ENCODE data around the gene CXorf49.
"Not testable (repeated sequence)": the region's sequence is repeated elsewhere in the genome, so short reads cannot be mapped to it uniquely, and the experiment has no call there.

The CXorf49 gene

GRCh38 chrX:71718185-71718584 is at the start of gene CXorf49:
Gene CXorf49, minus strand, starts transcription at chrX:71718285. Its CDS starts 134 bp downstream, at chrX:71718151.
- H3K27me3 Mint-ChIP-seq; H3K9me3 Mint-ChIP-seq; H3K4me1 Mint-ChIP-seq (ENCODE audit: low read depth); intact Hi-C loops (cut with micrococcal nuclease); H3K4me3 Mint-ChIP-seq; H3K36me3 Mint-ChIP-seq (ENCODE audit: low read depth); H3K27ac Mint-ChIP-seq: not testable (repeated sequence)

- intact Hi-C loops (cut with micrococcal nuclease); H3K36me3 Mint-ChIP-seq (ENCODE audit: low read depth); H3K27ac Mint-ChIP-seq; H3K27me3 Mint-ChIP-seq; H3K9me3 Mint-ChIP-seq; H3K4me1 Mint-ChIP-seq (ENCODE audit: low read depth); H3K4me3 Mint-ChIP-seq: not testable (repeated sequence)
Observed at GRCh38 chrX:71767134-71767533, 49.0 kb upstream of the CXorf49 start.

GRCh38 chrX:71765613-71766012 is 47.5 kb upstream of the CXorf49 start:
- H3K4me3 Mint-ChIP-seq; intact Hi-C loops (cut with micrococcal nuclease): not testable (repeated sequence)

GRCh38 chrX:71764832-71765231 is 46.7 kb upstream of the CXorf49 start:
- H3K27me3 Mint-ChIP-seq; H3K4me3 Mint-ChIP-seq; H3K4me1 Mint-ChIP-seq (ENCODE audit: low read depth); intact Hi-C loops (cut with micrococcal nuclease); H3K9me3 Mint-ChIP-seq; H3K36me3 Mint-ChIP-seq (ENCODE audit: low read depth); H3K27ac Mint-ChIP-seq: not testable (repeated sequence)

More at GRCh38 chrX:71765613-71766012, 47.5 kb upstream of the CXorf49 start:
- not testable (repeated sequence) for H3K27me3 Mint-ChIP-seq; H3K36me3 Mint-ChIP-seq (ENCODE audit: low read depth); H3K27ac Mint-ChIP-seq; H3K4me1 Mint-ChIP-seq (ENCODE audit: low read depth); H3K9me3 Mint-ChIP-seq

GRCh38 chrX:71763049-71763448 is 45.0 kb upstream of the CXorf49 start, which contains the start of gene CXorf49B:
Gene CXorf49B, plus strand, starts transcription at chrX:71763349. Its CDS starts 75 bp downstream, at chrX:71763424.
- H3K4me3 Mint-ChIP-seq; H3K4me1 Mint-ChIP-seq (ENCODE audit: low read depth); intact Hi-C loops (cut with micrococcal nuclease); H3K9me3 Mint-ChIP-seq; H3K36me3 Mint-ChIP-seq (ENCODE audit: low read depth); H3K27ac Mint-ChIP-seq; H3K27me3 Mint-ChIP-seq: not testable (repeated sequence)

- H3K4me3 Mint-ChIP-seq; H3K27ac Mint-ChIP-seq; H3K27me3 Mint-ChIP-seq; intact Hi-C loops (cut with micrococcal nuclease); H3K9me3 Mint-ChIP-seq; H3K36me3 Mint-ChIP-seq (ENCODE audit: low read depth); H3K4me1 Mint-ChIP-seq (ENCODE audit: low read depth): not testable (repeated sequence)
Observed at GRCh38 chrX:71760688-71761281, 42.7 kb upstream of the CXorf49 start.

GRCh38 chrX:71720289-71720886 is 2.3 kb upstream of the CXorf49 start:
- H3K27me3 Mint-ChIP-seq; H3K4me3 Mint-ChIP-seq; H3K27ac Mint-ChIP-seq; intact Hi-C loops (cut with micrococcal nuclease); H3K4me1 Mint-ChIP-seq (ENCODE audit: low read depth); H3K9me3 Mint-ChIP-seq; H3K36me3 Mint-ChIP-seq (ENCODE audit: low read depth): not testable (repeated sequence)

GRCh38 chrX:71719195-71719594 is 1.1 kb upstream of the CXorf49 start:
- H3K36me3 Mint-ChIP-seq (ENCODE audit: low read depth); H3K9me3 Mint-ChIP-seq; H3K4me3 Mint-ChIP-seq; intact Hi-C loops (cut with micrococcal nuclease); H3K27ac Mint-ChIP-seq; H3K4me1 Mint-ChIP-seq (ENCODE audit: low read depth); H3K27me3 Mint-ChIP-seq: not testable (repeated sequence)

- H3K4me3 Mint-ChIP-seq; H3K9me3 Mint-ChIP-seq; H3K27ac Mint-ChIP-seq; H3K27me3 Mint-ChIP-seq; intact Hi-C loops (cut with micrococcal nuclease); H3K36me3 Mint-ChIP-seq (ENCODE audit: low read depth); H3K4me1 Mint-ChIP-seq (ENCODE audit: low read depth): not testable (repeated sequence)
Observed at GRCh38 chrX:71716323-71716722, 1.8 kb downstream of the CXorf49 start.

GRCh38 chrX:71715551-71715950 is 2.5 kb downstream of the CXorf49 start:
- H3K4me1 Mint-ChIP-seq (ENCODE audit: low read depth); H3K36me3 Mint-ChIP-seq (ENCODE audit: low read depth); intact Hi-C loops (cut with micrococcal nuclease); H3K9me3 Mint-ChIP-seq; H3K27ac Mint-ChIP-seq; H3K27me3 Mint-ChIP-seq; H3K4me3 Mint-ChIP-seq: not testable (repeated sequence)

- intact Hi-C loops (cut with micrococcal nuclease); H3K27me3 Mint-ChIP-seq; H3K27ac Mint-ChIP-seq; H3K4me3 Mint-ChIP-seq; H3K4me1 Mint-ChIP-seq (ENCODE audit: low read depth); H3K9me3 Mint-ChIP-seq; H3K36me3 Mint-ChIP-seq (ENCODE audit: low read depth): not testable (repeated sequence)
Observed at GRCh38 chrX:71714064-71714463, 4.0 kb downstream of the CXorf49 start.

- H3K27ac Mint-ChIP-seq; H3K4me3 Mint-ChIP-seq; H3K9me3 Mint-ChIP-seq; H3K36me3 Mint-ChIP-seq (ENCODE audit: low read depth); intact Hi-C loops (cut with micrococcal nuclease); H3K4me1 Mint-ChIP-seq (ENCODE audit: low read depth); H3K27me3 Mint-ChIP-seq: not testable (repeated sequence)
Observed at GRCh38 chrX:71702853-71703252, 15.2 kb downstream of the CXorf49 start.

- H3K4me1 Mint-ChIP-seq (ENCODE audit: low read depth); intact Hi-C loops (cut with micrococcal nuclease); H3K27me3 Mint-ChIP-seq; H3K27ac Mint-ChIP-seq; H3K4me3 Mint-ChIP-seq; H3K9me3 Mint-ChIP-seq; H3K36me3 Mint-ChIP-seq (ENCODE audit: low read depth): not testable (repeated sequence)
Observed at GRCh38 chrX:71699023-71699344, 19.1 kb downstream of the CXorf49 start.

GRCh38 chrX:71698299-71699022 is 19.6 kb downstream of the CXorf49 start:
- H3K27ac Mint-ChIP-seq; H3K9me3 Mint-ChIP-seq; H3K36me3 Mint-ChIP-seq (ENCODE audit: low read depth); H3K4me3 Mint-ChIP-seq; H3K27me3 Mint-ChIP-seq; intact Hi-C loops (cut with micrococcal nuclease); H3K4me1 Mint-ChIP-seq (ENCODE audit: low read depth): not testable (repeated sequence)

All from dendritic cell treated with granulocyte-macrophage colony-stimulating factor and Interleukin-4, amounts not matched to agents 40 ng/mL and 50 ng/mL, for 4 days (primary cell).